CMK (cell line): ENCODE results near the gene KIF5C.

ENCODE experiments used
- DNase-seq: peaks from one replicate; pipeline ENCODE4 v3.0.0-alpha.2; 2010; ENCODE audit warnings: low read depth

KIF5C gene

DNA sequence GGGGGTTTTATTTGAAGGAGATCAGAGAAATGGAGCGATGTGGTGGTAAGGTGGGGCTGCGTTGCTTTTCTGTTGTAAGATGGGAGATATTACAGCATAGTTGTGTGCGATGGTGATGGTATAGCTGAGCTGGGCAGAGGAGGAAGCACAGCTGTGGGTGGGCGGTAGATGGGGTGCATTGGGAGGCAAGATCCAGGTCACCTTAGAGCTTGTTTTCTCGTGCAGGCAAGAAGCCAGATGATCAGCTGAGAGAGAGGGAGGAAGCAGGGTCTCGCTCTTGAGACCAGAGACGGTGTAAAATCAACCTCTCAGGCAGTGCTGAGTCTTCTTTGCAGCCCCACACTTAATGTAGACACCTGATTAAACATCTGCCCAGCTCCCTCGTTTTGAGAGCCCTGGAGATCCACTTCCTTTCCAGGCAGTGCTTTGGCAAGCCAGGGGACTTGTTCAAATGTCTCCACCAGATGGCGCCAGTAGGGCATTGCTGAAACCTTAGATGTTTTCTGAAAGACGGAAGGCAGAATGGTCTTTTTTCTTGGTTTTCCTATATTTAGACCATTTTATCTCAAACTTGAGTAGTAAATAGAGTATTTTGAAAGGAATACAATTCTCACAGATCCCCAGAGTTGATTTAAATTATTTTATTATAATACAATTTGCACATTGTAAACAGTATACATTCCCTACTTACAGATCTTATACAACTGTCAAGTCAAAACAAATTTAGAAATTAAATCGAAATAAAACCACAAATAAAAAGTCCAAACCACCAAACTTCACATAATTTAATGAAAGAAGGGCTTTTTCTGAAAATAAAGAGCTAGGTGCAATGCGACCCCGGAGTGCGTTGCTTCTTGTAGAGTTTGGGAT lies 142.3 kb downstream of the KIF5C start:
- peak; percentile 12 for DNase-seq

DNA sequence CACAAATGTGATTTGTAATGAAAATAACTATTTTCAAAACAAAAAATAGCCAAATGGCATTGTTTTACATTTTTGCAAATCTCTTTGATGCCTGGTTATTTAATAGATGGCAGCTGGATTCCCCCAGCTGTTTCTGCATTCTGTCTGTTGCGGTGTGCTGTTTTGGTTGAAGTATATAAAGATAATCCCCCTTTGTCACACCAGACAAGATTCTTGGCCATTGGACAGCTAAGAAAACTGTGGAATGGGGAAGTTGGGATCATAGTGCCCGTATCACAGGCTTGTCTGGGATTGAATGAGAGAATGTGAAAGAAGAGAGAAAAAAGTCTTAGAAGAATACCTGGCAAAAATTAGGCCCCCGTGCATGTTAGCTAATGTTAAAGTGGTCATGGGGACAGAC lies 144.0 kb downstream of the KIF5C start:
- no peak for DNase-seq

GRCh38 chr2:149019768-149020167 lies 144.7 kb downstream of the KIF5C start:
- no peak for DNase-seq

- DNase-seq, result no peak
Measured at GRCh38 chr2:149020432-149020851, 145.4 kb downstream of the KIF5C start.

DNA sequence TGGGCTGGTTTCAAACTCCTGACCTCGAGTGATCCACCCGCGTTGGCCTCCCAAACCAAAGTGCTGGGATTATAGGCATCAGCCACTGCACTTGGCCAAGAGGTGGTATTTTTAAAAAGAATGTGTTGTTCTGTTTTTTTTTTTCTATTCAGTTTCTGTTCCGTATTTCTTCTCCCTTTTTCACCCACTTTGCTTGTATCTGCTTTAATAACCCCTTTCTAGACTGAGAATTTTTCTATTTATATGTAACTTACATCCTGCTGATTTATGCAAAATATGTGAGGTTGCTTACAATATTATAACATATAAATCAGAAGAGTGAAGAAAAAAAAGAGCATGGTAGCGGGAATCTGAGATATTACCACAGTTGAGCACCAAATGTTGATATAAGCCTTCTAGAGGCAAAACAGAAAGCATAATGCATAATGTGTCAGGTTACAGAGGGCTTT lies 146.3 kb downstream of the KIF5C start:
- DNase-seq, result no peak

DNA sequence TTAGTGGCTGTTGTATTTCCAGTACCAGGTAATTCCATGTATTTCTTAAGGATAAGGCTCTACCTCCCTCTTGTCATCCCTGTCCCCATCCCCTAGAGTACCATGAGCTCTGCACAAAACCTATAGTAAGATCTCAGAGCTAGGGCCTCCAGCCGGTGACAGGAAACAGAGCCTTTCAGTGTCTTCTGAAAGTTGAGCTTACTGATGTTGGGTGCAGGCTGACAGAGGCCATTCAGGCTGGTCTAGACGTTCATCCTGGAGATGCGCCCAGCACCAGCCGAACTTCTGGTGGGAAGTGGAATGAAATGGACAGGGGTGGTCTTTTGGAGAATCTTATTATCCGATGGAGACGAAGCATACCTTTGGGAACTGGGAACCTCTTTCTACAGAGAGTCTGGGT lies 146.7 kb downstream of the KIF5C start:
- DNase-seq, result no peak

DNA sequence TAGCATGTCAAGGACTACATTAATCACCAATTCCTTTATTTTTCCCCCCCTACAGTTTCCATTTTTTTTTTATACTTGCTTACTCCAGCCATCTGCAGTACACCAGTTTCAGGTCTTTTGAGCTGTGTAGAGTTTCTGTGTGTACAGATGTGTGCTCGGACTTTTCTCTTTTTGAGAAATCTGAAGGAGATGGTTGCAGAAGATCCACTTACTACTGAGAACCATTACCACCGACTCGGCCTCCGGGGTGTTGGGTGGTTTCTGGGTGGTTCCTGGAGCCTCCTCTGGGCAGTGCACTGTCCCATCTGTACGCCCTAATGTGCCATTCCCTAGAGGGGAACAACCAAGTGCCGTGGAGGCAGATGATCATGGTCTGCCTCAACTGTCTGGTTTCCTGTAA lies 148.1 kb downstream of the KIF5C start:
- DNase-seq, result no peak

DNA sequence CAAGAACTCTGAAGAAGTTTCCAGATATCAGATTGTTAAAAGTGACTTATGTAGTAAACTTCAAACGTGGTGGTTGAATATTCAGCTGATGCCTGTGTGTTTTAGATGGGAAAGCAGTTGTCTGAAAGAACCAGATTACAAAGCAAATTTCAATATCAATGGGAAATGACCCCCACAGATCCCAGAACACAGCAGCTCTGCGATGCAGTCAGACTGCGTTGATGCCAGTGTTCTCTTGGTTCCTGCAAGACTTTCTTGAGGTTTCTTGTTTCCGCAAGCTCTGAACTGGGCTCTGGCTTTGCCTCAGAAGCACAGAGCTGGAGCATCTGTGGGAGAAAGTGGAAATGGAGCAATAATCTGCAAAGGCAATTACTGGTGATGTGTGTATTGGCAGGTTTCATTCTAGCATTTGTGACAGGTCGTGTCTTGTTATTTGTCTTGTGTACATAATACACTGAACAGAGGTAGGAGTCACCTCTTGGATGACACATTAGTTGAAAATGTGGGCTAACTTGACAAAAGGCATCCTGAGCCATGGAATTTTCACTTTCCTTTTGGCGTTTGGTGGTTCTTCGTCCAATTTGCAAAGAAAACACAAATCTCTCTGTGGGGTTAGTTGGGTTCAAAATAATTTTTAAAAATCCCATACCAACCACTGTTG lies 152.7 kb downstream of the KIF5C start:
- DNase-seq, result no peak

- no peak for DNase-seq
Measured at GRCh38 chr2:149028377-149028776, 153.3 kb downstream of the KIF5C start.

DNA sequence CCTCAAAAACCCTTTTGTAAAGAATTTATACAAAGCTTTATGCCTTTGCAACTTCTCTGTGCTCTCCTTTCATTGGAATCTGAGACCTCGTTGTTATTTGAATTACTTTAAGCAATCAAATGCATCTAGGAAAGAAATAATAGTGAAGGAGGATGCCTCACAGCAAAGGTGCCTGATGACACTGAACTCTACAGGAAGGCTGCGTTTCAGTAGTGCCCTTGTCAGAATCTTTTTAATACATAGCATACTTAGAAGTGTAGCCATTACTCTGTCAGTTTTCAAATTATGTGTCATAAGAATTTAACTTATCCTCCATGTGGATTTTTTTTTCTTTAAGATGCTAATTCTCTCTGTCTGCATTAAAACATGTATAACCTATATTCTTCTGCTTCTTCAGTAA lies 153.9 kb downstream of the KIF5C start:
- no peak for DNase-seq

DNA sequence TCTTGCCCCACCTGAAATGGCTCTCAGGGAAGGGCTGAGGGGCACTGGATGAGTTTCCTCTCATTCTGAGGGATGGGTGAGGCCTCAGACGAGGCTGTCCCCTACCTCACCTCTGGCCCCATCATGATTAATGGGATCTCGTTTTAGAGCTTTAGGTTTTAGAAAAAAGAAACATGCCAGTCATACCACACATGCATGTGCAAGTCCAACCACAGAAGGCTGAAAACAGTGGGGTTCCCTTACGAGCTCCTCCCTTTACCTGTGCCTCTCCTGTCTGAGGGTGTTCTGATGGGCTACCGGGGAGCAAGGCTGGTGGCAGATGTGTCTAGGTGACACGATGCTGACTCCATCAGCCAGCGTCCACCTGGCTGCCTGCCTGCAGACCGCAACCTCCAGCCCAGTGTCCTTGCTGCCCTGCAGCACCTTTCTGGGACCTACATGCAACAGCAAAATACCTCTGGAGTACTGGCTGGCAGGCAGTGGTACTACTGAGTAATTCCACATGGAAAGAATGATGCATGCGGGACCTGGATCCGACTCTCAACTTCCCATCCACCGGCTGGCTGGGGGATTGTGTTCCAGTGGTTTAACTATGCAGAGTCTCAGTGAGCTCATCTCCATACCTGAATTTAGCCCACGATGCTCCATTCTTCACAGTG lies 154.4 kb downstream of the KIF5C start:
- DNase-seq, result no peak

- DNase-seq, result no peak
Measured at GRCh38 chr2:149031396-149031795, 156.4 kb downstream of the KIF5C start.

DNA sequence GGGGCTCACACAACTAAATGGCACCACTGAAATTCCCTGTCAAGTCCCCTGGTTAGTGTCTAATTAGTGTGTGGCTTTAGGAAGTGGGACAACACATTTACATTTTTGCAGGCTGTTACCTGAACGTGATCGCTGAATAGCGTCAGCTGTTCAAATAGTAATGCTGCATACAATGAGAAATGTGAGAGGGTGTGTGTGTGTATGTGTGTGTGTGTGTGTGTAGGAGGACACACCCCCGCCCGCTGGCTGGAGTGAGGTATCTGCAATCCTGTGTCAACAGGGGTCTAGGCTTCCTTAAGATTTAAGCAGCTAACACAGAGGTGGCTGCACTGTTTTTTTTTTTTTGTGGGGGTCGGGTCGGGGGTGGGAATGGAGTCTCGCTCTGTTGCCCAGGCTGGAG lies 158.7 kb downstream of the KIF5C start:
- DNase-seq, result no peak

DNA sequence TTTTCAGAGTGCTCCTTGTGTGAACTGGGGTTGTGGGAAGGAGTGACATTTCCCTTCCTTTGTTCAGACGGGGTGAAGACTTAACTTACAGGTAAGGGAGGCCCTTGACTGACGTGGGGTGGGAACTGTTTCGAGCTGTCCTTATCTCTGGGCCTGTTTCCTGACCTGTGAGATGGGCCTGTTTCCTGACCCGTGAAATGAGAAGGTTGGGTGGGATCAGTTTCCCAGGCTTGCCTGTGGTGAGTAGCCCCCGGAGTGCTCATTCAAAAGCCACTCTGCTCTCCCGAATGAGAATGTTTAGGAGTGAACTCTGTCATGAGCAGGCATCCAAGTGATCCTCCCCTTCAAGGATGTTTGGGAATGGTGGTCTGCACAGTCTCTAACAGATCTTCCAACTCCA lies 159.4 kb downstream of the KIF5C start:
- no peak for DNase-seq

GRCh38 chr2:149036507-149037293 lies 161.7 kb downstream of the KIF5C start:
- no peak for DNase-seq

GRCh38 chr2:149037851-149038250 lies 162.8 kb downstream of the KIF5C start:
- no peak for DNase-seq

DNA sequence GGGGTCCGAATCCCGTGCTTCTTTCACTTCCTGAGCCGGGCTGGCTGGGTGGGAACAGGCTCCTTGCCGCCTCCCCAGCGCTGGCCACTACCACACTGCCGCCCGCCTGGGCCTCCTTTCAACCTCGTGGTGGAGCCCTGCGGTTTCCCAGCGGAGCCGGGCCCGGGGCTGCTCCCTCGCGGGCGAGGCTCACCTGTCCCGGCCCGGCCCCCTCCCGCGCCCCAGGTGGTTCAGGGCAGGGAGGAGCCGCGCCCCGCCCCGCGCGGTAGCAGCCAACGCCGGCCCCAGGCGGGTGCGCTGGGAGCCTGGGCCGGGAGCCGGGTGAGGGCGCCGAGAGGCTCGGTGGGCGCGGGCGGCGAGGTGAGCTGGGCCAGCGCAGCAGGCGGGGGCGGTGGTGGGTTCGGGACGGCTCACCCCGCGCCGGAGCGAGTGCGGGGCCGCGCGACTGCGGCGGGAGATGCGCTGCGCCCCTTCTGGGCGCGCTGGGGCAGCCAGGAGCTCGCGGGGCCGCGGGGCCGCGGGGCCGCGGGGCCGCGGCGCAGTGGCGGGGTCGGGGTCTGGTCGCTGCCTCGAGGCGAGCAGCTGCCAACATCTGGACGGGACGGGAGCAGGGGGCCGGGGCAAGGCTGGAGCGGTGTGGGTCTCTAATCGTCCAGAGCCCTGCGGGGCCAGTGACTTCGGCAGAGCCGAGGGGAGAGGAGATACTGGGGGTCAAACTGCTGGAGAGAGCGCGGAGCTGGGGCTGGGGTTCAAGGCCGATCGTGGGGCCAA lies 163.6 kb downstream of the KIF5C start, which contains the start of gene LYPD6B:
Gene LYPD6B, plus strand, starts transcription at position 258 of the 771 bp plus-strand sequence. CDS start 92,250 bp downstream, outside the sequence.
- no peak for DNase-seq

DNA sequence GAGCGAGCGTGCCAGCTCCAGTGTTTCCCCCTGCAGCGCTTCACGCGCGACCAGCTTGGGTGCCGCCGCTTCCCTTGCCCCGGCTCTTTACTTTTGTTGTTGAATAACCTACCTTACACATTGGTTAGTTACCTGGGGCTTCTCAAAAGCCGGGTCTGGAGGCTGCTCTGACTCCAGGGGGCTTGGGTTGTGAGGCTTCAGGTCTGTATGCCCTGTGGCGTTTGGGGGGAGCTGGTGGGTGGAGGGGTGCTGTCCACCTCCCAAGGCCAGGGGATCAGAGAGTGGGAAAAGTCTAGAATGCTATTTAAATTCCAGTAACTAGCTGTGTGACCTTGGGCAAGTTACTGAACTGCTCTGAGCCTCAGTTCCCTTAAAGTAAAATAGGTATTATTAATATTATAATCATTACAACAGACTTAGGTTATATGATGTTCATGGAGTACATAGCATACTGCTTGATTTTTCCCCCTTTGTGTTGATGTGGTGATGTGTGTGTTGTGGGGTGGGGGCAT lies 164.2 kb downstream of the KIF5C start:
- DNase-seq, result no peak

DNA sequence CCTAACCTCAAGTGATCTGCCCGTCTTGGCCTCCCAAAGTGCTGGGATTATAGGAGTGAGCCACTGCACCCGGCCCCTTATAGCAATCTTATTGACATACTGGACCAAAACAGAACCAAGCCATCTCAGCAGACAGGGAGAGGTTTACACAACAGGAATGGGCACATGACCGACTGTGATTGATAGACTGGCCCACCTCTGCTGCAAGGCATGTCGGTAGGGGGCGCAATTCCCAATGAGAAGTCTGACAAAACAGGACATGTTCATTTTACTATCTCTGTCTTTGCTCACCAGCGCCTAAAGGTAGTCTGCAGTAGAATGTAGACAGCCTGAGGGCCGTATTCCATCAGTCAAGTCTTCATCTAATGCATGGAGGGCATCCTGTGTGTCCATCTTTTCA lies 165.4 kb downstream of the KIF5C start:
- DNase-seq, result no peak

GRCh38 chr2:149041482-149041881 lies 166.5 kb downstream of the KIF5C start:
- no peak for DNase-seq

DNA sequence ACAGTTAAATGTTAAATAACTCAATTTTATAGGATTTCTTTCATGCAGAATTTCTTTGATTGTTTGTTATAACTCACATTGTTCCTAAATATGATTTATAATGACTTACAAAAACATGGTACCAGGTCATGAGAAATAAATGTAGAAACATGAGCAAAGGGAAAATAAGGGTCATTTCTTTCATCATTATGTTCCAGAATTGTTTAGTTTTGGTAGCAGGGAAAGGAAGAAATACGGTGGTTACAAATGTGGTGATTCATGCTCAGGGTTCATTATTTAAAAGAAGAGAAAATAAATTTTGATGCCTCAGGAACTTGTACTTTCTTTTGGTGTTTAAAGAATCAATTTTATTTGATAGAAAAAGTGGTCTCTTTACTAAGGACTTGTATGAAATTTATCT lies 167.9 kb downstream of the KIF5C start:
- no peak for DNase-seq
